Urinary bladder (tissue), 4 donors: ENCODE results near the gene HMGN4. TPM values are rescaled to one million over a fixed set of nuclear protein-coding genes. Genes with fewer than 3 reads are reported as not detected.
"Not testable (repeated sequence)": the region's sequence is repeated elsewhere in the genome, so short reads cannot be mapped to it uniquely, and the experiment has no call there.

Experiments used
- DNase-seq: peaks from one replicate; pipeline ENCODE4 v3.0.0-alpha.2; 2015; ENCODE audit errors: extremely low spot score
- H3K27ac ChIP-seq: one replicate; pipeline ENCODE4 v1.5.1; 2013; ENCODE audit warnings: low read depth, mild to moderate bottlenecking, moderate library complexity
- H3K36me3 ChIP-seq: one replicate; pipeline ENCODE4 v1.6.1; 2013; ENCODE audit warnings: mild to moderate bottlenecking, moderate library complexity; ENCODE audit not compliant: insufficient read depth
- H3K4me1 ChIP-seq: one replicate; pipeline ENCODE4 v1.6.1; 2013; ENCODE audit warnings: mild to moderate bottlenecking, moderate library complexity; ENCODE audit not compliant: insufficient read depth
- H3K4me3 ChIP-seq: one replicate; pipeline ENCODE4 v1.5.1; 2013; ENCODE audit warnings: low read depth, low read length
- WGBS: extraction: QIAGEN DNeasy Blood & Tissue Kit; methylation state at CpG from one replicate; pipeline ENCODE4 v1.1.7; 2013; 5-methylcytosine and 5-hydroxymethylcytosine counted together
- polyA plus RNA-seq: library from polyadenylated mRNA; stranded (reverse); fragments of 200-250 nt; gene quantifications from one replicate; pipeline ENCODE4 v1.2.3, GENCODE V29; 2013
- total RNA-seq: library from RNA; depleted of rRNA; stranded (reverse); fragments of >200 nt; gene quantifications from one replicate; pipeline ENCODE4 v1.2.3, GENCODE V29; 2014
- donor health status: healthy with polysubstance abuse.
- donor health status: healthy.

The HMGN4 gene
- total and polyA plus RNA-seq, 2 donors, result 71.5 to 90.7 TPM

GRCh38 chr6:26516481-26517427 lies 21.4 kb upstream of the HMGN4 start:
- WGBS, result 73% methylated on average over 9 of the region's 9 CpGs
- no peak overlapping the region for H3K4me3 ChIP-seq
- no peaks in the 10 kb centered on the region for H3K36me3 ChIP-seq
- no peak for DNase-seq
- H3K27ac ChIP-seq, result no peak overlapping the region
- no peaks in the 10 kb centered on the region for H3K4me1 ChIP-seq

GRCh38 chr6:26519359-26519758 lies 18.8 kb upstream of the HMGN4 start:
- WGBS, result 90% methylated on average over 2 of the region's 2 CpGs
- no peak overlapping the region for H3K27ac ChIP-seq
- H3K36me3 ChIP-seq, result no peaks in the 10 kb centered on the region
- H3K4me3 ChIP-seq, result no peak overlapping the region
- no peak for DNase-seq
- H3K4me1 ChIP-seq, result no peaks in the 10 kb centered on the region

DNA sequence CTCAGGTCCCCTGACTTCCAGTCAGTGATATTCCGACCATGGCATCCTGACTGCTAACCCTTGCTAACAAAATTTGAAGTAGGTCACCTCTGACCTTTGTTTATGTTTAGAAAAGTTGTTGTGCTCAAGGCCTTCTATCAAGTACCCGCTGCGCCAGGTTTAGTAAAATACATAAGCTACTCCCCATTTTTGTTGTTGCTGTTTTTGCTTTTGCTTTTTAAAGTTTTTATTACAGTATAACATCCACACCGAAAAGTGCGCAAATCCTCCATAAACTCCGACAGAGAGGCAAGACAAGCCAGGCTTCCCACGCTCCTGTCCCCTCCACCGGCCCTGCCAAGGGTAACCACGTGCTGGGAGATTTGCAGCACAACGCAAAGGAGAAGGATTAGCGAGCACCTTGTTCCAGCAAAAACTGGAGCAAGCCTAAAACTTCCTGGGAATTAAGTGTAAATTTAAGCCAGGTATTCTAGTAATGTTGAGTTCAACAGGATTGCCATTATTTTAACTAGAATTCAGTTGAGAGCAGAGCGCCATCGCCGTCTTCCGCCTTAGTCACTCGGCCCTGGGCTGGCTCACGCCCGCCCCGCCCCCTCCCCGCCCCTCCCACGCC lies 17.8 kb upstream of the HMGN4 start:
- WGBS, result 14% methylated on average over 21 of the region's 21 CpGs
- DNase-seq, result peak; percentile 47
- H3K27ac ChIP-seq, result peak overlapping the region; percentile 83
- peak overlapping the region; percentile 54 for H3K4me3 ChIP-seq
- H3K36me3 ChIP-seq, result no peaks in the 10 kb centered on the region
- H3K4me1 ChIP-seq, result no peaks in the 10 kb centered on the region

GRCh38 chr6:26520850-26521599 lies 17.1 kb upstream of the HMGN4 start:
- peak overlapping the region; percentile 100 for H3K27ac ChIP-seq
- H3K4me1 ChIP-seq, result no peaks in the 10 kb centered on the region
- peak overlapping the region; percentile 54 for H3K4me3 ChIP-seq
- under 1% methylated on average over 48 of the region's 49 CpGs for WGBS
- no peaks in the 10 kb centered on the region for H3K36me3 ChIP-seq
- DNase-seq, result peak; percentile 83

GRCh38 chr6:26521600-26522391 lies 16.4 kb upstream of the HMGN4 start:
- no peaks in the 10 kb centered on the region for H3K4me1 ChIP-seq
- peak overlapping the region; percentile 100 for H3K27ac ChIP-seq
- DNase-seq, result peak; percentile 45
- H3K4me3 ChIP-seq, result peak overlapping the region; percentile 54
- WGBS, result 2% methylated on average over 74 of the region's 74 CpGs
- H3K36me3 ChIP-seq, result no peaks in the 10 kb centered on the region

DNA sequence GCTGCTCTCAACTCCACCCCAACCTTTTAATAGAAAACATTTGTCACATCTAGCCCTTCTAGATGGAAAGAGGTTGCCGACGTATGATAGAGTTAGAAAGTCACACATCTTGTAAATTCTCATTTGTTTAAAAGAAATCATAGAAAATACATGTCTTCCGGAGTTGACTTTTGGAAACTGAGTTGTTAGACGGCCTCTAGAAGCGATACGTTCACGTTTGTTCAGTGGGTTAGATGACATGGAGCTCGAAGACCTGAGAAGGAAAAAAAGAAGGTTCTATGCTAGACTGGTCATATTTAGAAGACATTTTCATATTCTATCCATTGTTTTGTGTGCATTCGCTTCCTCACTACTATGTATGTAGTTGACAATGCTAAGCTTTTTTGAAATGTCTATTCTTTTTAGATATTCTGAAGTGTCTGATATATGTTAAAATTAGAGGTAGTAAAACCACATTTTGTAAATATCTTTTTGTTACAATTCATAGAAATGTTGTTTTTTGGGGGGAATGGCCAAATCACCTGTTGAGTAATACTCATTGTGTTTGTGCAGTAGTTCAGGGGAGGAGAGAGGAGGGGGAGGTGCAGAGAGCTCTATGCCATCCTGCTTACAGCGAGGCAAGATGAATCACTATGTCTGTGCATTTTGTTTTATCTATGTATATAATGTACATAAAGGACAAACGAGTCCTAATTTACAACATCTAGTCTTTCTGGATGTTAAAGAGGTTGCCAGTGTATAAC lies 15.5 kb upstream of the HMGN4 start:
- H3K36me3 ChIP-seq, H3K27ac ChIP-seq, H3K4me3 ChIP-seq, DNase-seq, H3K4me1 ChIP-seq: not testable (repeated sequence)
- WGBS, result 65% methylated on average over 11 of the region's 11 CpGs

DNA sequence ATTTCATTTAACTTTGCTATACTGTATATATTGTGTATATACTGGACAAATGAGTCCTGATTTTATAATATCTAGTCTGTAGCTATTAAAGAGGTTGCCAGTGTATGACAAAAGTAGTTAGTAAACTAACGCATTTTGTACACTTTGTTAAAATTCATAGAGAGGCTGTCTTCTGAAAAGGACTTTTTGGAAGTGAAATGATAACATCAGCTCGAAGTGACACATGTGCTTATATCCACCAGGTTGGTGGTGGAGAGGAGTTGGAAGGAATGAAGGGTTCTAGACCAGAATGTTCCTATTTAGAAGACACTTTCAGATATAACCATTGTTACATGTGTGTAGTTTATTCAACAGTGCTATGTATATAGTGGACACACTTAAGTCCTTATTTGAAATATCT lies 13.9 kb upstream of the HMGN4 start:
- not testable (repeated sequence) for DNase-seq, H3K4me3 ChIP-seq, H3K36me3 ChIP-seq, H3K4me1 ChIP-seq, H3K27ac ChIP-seq
- WGBS, result 97% methylated on average over 2 of the region's 2 CpGs

DNA sequence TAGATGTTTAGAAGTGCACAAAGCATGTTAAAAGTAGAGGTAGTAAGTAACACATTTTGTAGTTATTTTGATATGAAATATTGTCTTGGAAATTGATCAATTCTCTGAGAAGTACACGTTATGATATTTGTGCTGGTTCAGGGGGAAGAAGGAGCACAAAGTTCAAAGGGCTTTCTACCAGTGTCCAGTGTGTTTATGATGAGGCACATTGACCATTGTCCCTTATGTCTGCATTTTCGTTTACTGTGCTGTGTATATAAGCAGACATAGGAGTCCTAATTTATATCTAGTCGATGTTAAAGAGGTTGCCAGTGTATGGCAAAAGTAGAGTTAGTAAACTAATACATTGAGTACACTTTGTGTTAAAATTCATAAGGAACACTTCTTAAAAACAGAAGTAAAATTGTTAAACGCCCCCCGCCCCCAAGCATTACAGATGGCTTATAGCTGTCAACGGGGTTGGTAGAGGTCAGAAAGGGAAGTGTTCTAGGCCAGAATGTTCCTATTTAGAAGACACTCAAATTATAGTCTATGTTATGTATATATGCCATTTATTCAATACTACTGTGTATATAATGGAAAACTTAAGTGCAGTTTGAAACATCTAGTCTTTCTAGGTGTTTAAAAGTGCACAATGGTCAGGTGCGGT lies 13.3 kb upstream of the HMGN4 start:
- DNase-seq, result no peak
- 87% methylated on average over 7 of the region's 7 CpGs for WGBS
- no peak overlapping the region for H3K4me3 ChIP-seq
- H3K36me3 ChIP-seq, result no peaks in the 10 kb centered on the region
- H3K4me1 ChIP-seq, result no peaks in the 10 kb centered on the region
- H3K27ac ChIP-seq, result no peak overlapping the region

GRCh38 chr6:26525838-26526237 lies 12.3 kb upstream of the HMGN4 start:
- WGBS, result 77% methylated on average over 2 of the region's 2 CpGs
- Histone ChIP-seq H3K36me3 (no peaks in the 10 kb centered on the region), H3K4me3 (no peak overlapping the region), H3K27ac (no peak overlapping the region), H3K4me1 (no peaks in the 10 kb centered on the region)
- no peak for DNase-seq

- H3K36me3 ChIP-seq, result no peaks in the 10 kb centered on the region
Observed at GRCh38 chr6:26526928-26527327, 11.2 kb upstream of the HMGN4 start.

DNA sequence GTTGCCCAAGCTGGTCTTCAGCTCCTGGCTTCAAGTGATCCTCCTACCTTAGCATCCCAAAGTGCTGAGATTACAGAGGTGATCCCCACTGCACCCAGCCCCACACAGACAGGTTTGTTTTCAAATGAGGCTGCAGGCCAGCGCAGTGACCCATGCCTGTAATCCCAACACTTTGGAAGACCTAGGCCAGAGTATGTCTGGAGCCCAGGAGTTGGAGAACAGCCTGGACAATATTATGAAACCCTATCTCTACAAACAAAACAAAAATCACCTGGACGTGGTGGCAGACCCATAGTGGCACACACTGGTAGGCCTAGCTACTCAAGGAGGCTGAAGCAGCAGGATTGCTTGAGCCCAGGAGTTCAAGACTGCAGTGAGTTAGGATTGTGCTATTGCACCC lies 8.0 kb upstream of the HMGN4 start:
- Histone ChIP-seq H3K36me3 (no peaks in the 10 kb centered on the region), H3K27ac (no peak overlapping the region), H3K4me3 (no peak overlapping the region), H3K4me1 (no peaks in the 10 kb centered on the region)
- 90% methylated on average over 2 of the region's 2 CpGs for WGBS
- DNase-seq, result no peak

More at GRCh38 chr6:26526928-26527327, 11.2 kb upstream of the HMGN4 start:
- Histone ChIP-seq H3K27ac (no peak overlapping the region), H3K4me3 (no peak overlapping the region), H3K4me1 (no peaks in the 10 kb centered on the region)
- WGBS, result 100% methylated on average over 1 of the region's 1 CpG
- no peak for DNase-seq

GRCh38 chr6:26531897-26532296 lies 6.3 kb upstream of the HMGN4 start:
- 100% methylated on average over 1 of the region's 1 CpG for WGBS
- H3K27ac ChIP-seq, result no peak overlapping the region
- no peaks in the 10 kb centered on the region for H3K36me3 ChIP-seq
- H3K4me1 ChIP-seq, result no peaks in the 10 kb centered on the region
- H3K4me3 ChIP-seq, result no peak overlapping the region
- no peak for DNase-seq
